ENCODE data around the gene GIMAP4. TPM values are rescaled to one million over a fixed set of nuclear protein-coding genes. Genes with fewer than 3 reads are reported as not detected.
"Not testable (repeated sequence)": the region's sequence is repeated elsewhere in the genome, so short reads cannot be mapped to it uniquely, and the experiment has no call there.

Gene GIMAP4
- total RNA-seq, 1 donor from 2014 or later: 97.6 TPM

GRCh38 chr7:150579979-150580637, 12.9 kb downstream of the GIMAP4 start:
- DNase-seq (ENCODE audit: extremely low read depth, low read depth, low spot score): not testable (repeated sequence)

GRCh38 chr7:150580638-150581394, 13.6 kb downstream of the GIMAP4 start:
- no peak for DNase-seq (ENCODE audit: extremely low read depth, low read depth, low spot score)

- no peak for DNase-seq (ENCODE audit: extremely low read depth, low read depth, low spot score)
Measured at GRCh38 chr7:150585199-150585598, 18.0 kb downstream of the GIMAP4 start.

GRCh38 chr7:150586068-150586784, 19.0 kb downstream of the GIMAP4 start:
- no peak for DNase-seq (ENCODE audit: extremely low read depth, low read depth, low spot score)

- no peak for DNase-seq (ENCODE audit: extremely low read depth, low read depth, low spot score)
Measured at GRCh38 chr7:150586785-150587152, 19.6 kb downstream of the GIMAP4 start.

GRCh38 chr7:150587551-150587950, 20.4 kb downstream of the GIMAP4 start:
- no peak for DNase-seq (ENCODE audit: extremely low read depth, low read depth, low spot score)

GRCh38 chr7:150594805-150595204, 27.6 kb downstream of the GIMAP4 start:
- no peak for DNase-seq (ENCODE audit: extremely low read depth, low read depth, low spot score)

GRCh38 chr7:150595361-150595760, 28.2 kb downstream of the GIMAP4 start:
- no peak for DNase-seq (ENCODE audit: extremely low read depth, low read depth, low spot score)

GRCh38 chr7:150603600-150603999, 36.4 kb downstream of the GIMAP4 start:
- not testable (repeated sequence) for DNase-seq (ENCODE audit: extremely low read depth, low read depth, low spot score)

- no peak for DNase-seq (ENCODE audit: extremely low read depth, low read depth, low spot score)
Measured at GRCh38 chr7:150610233-150610632, 43.0 kb downstream of the GIMAP4 start.

- no peak for DNase-seq (ENCODE audit: extremely low read depth, low read depth, low spot score)
Measured at GRCh38 chr7:150612925-150613324, 45.7 kb downstream of the GIMAP4 start.

- DNase-seq (ENCODE audit: extremely low read depth, low read depth, low spot score): no peak
Measured at GRCh38 chr7:150613880-150614279, 46.7 kb downstream of the GIMAP4 start.

- DNase-seq (ENCODE audit: extremely low read depth, low read depth, low spot score): not testable (repeated sequence)
Measured at GRCh38 chr7:150614426-150614825, 47.2 kb downstream of the GIMAP4 start.

GRCh38 chr7:150615221-150615755, 48.1 kb downstream of the GIMAP4 start:
- not testable (repeated sequence) for DNase-seq (ENCODE audit: extremely low read depth, low read depth, low spot score)

GRCh38 chr7:150620061-150620460, 52.9 kb downstream of the GIMAP4 start:
- DNase-seq (ENCODE audit: extremely low read depth, low read depth, low spot score): no peak

GRCh38 chr7:150620617-150621371, 53.6 kb downstream of the GIMAP4 start:
- no peak for DNase-seq (ENCODE audit: extremely low read depth, low read depth, low spot score)

GRCh38 chr7:150621376-150621775, 54.2 kb downstream of the GIMAP4 start:
- DNase-seq (ENCODE audit: extremely low read depth, low read depth, low spot score): no peak

Measured in glomerular endothelial cell (primary cell).